ENCODE results near the gene EXTL2. TPM values are rescaled to one million over a fixed set of nuclear protein-coding genes. Genes with fewer than 3 reads are reported as not detected.
"Not testable (repeated sequence)": the region's sequence is repeated elsewhere in the genome, so short reads cannot be mapped to it uniquely, and the experiment has no call there.

The EXTL2 gene
- total and polyA plus RNA-seq, 11 donors: 5.4 to 9.6 (median 8.3) TPM

GRCh38 chr1:100861379-100861778 is 33.3 kb downstream of the EXTL2 start:
- peak in 1 of 4 donors; percentile 64 for ATAC-seq
- Histone ChIP-seq H3K9me3 (peaks cover 0 to under 1% (median 0%) of the 10 kb centered on the region in 12 donors), H3K27me3 (no peaks in the 10 kb centered on the region), H3K36me3 (no peaks in the 10 kb centered on the region), H3K27ac (no peak overlapping the region), H3K4me1 (peaks cover 0 to 7% (median 0%) of the 10 kb centered on the region in 12 donors), H3K4me3 (no peak overlapping the region)
- WGBS, 4 donors: 85 to 94% (median 88%) methylated on average over 1 of the region's 1 CpG
- intact Hi-C loops (cut with DNase I): loop anchor here in 4 of 10 donors (10.0 kb wide), 2 partner anchors 147 to 1057 kb away; partner anchors contain the start of gene VCAM1 (in 1 of the 4)
- TF ChIP-seq POLR2A (IDR thresholded peaks at IDR 0.05): no peak
- TF ChIP-seq CTCF (IDR thresholded peaks at IDR 0.05): no peak
- no peak for DNase-seq

- no peaks in the 10 kb centered on the region for H3K27me3 ChIP-seq
- no peak overlapping the region for H3K4me3 ChIP-seq
- DNase-seq (no peak), ATAC-seq (no peak)
- H3K9me3 ChIP-seq: peaks cover 0 to 5% (median 0%) of the 10 kb centered on the region in 12 donors
- 39 to 57% (median 54%) methylated on average over 3 of the region's 3 CpGs for WGBS, 4 donors
- no peaks in the 10 kb centered on the region for H3K4me1 ChIP-seq
- TF ChIP-seq CTCF (IDR thresholded peaks at IDR 0.05) (no peak), POLR2A (IDR thresholded peaks at IDR 0.05) (no peak)
- H3K36me3 ChIP-seq: no peaks in the 10 kb centered on the region
- intact Hi-C loops (cut with DNase I): loop anchor here in 4 of 10 donors (10.0 kb wide), 2 partner anchors 146 to 1056 kb away; partner anchors contain the start of gene VCAM1 (in 1 of the 4)
- H3K27ac ChIP-seq: no peak overlapping the region
These were observed 34.1 kb downstream of the EXTL2 start for GRCh38 chr1:100860397-100860991.

DNA sequence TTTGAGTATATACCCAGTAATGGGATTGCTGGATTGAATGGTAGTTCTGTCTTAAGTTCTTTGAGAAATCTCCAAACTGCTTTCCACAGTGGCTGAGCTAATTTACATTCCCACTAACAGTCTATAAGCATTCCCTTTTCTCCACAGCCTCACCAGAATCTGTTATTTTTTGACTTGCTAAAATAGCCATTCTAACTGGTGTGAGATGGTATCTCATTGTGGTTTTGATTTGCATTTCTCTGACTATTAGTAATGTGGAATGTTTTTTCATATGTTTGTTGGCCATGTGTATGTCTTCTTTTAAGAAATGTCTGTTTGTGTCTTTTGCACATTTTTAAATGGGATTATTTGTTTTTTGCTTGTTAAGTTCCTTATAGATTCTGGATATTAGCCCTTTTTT is 39.5 kb downstream of the EXTL2 start:
- intact Hi-C loops (cut with DNase I); DNase-seq: not testable (repeated sequence)

GRCh38 chr1:100852976-100853375 is 41.7 kb downstream of the EXTL2 start:
- no peak for ATAC-seq
- no peak overlapping the region for H3K4me3 ChIP-seq
- WGBS, 4 donors: 91 to 99% (median 96%) methylated on average over 3 of the region's 3 CpGs
- no peaks in the 10 kb centered on the region for H3K36me3 ChIP-seq
- no peaks in the 10 kb centered on the region for H3K27me3 ChIP-seq
- H3K27ac ChIP-seq: no peak overlapping the region
- H3K9me3 ChIP-seq: peaks cover 0 to 9% (median 0%) of the 10 kb centered on the region in 12 donors
- no peak for DNase-seq
- H3K4me1 ChIP-seq: peaks cover 0 to 4% (median 0%) of the 10 kb centered on the region in 12 donors
- no peak for TF ChIP-seq CTCF (IDR thresholded peaks at IDR 0.05)
- no peak for TF ChIP-seq POLR2A (IDR thresholded peaks at IDR 0.05)
- intact Hi-C loops (cut with DNase I): no loop called here

More for the DNA sequence above, 39.5 kb downstream of the EXTL2 start:
- H3K9me3 ChIP-seq, H3K36me3 ChIP-seq, H3K27ac ChIP-seq, H3K4me1 ChIP-seq, H3K27me3 ChIP-seq, H3K4me3 ChIP-seq, ATAC-seq: not testable (repeated sequence)

GRCh38 chr1:100851726-100852125 is 42.9 kb downstream of the EXTL2 start:
- 93 to 96% (median 95%) methylated on average over 5 of the region's 5 CpGs for WGBS, 4 donors

More at GRCh38 chr1:100851726-100852125, 42.9 kb downstream of the EXTL2 start:
- no peak overlapping the region for H3K4me3 ChIP-seq
- H3K4me1 ChIP-seq: peaks cover 0 to 16% (median 0%) of the 10 kb centered on the region in 12 donors
- peaks cover 0 to 9% (median 0%) of the 10 kb centered on the region in 12 donors for H3K9me3 ChIP-seq
- intact Hi-C loops (cut with DNase I): no loop called here
- no peaks in the 10 kb centered on the region for H3K36me3 ChIP-seq
- no peak overlapping the region for H3K27ac ChIP-seq
- TF ChIP-seq CTCF (IDR thresholded peaks at IDR 0.05) (no peak), POLR2A (IDR thresholded peaks at IDR 0.05) (no peak)
- H3K27me3 ChIP-seq: no peaks in the 10 kb centered on the region
- no peak for ATAC-seq
- DNase-seq: no peak
